ENCODE data around the gene ELF1. TPM values are rescaled to one million over a fixed set of nuclear protein-coding genes. Genes with fewer than 3 reads are reported as not detected.

ELF1 gene
- polyA plus RNA-seq, 1 of the 3 experiments (the other 2 are of a cell fraction) = 11.1 TPM

- peaks cover 9 to 15% of the 10 kb centered on the region in 2 experiments for H3K36me3 ChIP-seq (replicated peaks in 1 of 2; ENCODE audit: control insufficient read depth in 1 of 2, insufficient read depth in 2 of 2, low read length in 1 of 2)
- ChIA-PET CTCF (interaction anchor here (1.0 to 3.3 kb wide), 5 partner anchors 15 to 282 kb away, joined by 4 to 14 read pairs (median 4); partner anchors contain the start of gene SLC25A15), POLR2A (interaction anchor here (0.6 to 2.8 kb wide), 3 partner anchors 10 to 269 kb away, joined by 3 to 7 read pairs (median 3); no protein-coding TSS in a partner anchor)
- peaks cover 29% of the 10 kb centered on the region for H3F3A ChIP-seq (replicated peaks; ENCODE audit: insufficient read depth)
- peak; percentile 23 for DNase-seq
- peak overlapping the region; percentile 72 for H2AFZ ChIP-seq (ENCODE audit: low read depth)
- no peaks in the 10 kb centered on the region for H3K9me3 ChIP-seq
- peak overlapping the region; percentile 97 for H3K9ac ChIP-seq
- 2% methylated on average over 15 of the region's 15 CpGs for WGBS (ENCODE audit: low lambda C conversion rate)
- peak overlapping the region; percentile 96 to 99 for H3K27ac ChIP-seq (ENCODE audit: low read depth in 2 of 2, low read length in 1 of 2)
- H4K20me1 ChIP-seq (ENCODE audit: insufficient read depth) = peaks cover 5% of the 10 kb centered on the region
- peak overlapping the region; percentile 84 for H3K4me2 ChIP-seq
- H3K27me3 ChIP-seq (ENCODE audit: insufficient read depth) = no peaks in the 10 kb centered on the region
- no peaks in the 10 kb centered on the region for H3K9me2 ChIP-seq
- TF ChIP-seq TCF12 (IDR thresholded peaks at IDR 0.05) (0 out of 2 replicates have a peak, but pooled peaks have one; percentile 4), ELF1 (IDR thresholded peaks at IDR 0.05) (no peak)
- peak overlapping the region; percentile 88 to 91 for H3K4me3 ChIP-seq (ENCODE audit: low read depth in 2 of 2, low read length in 1 of 2)
- peaks cover 79% of the 10 kb centered on the region for H3K79me2 ChIP-seq (ENCODE audit: insufficient read depth)
- peaks cover 8 to 12% of the 10 kb centered on the region in 2 experiments; a peak in 3 of 4 replicates for H3K4me1 ChIP-seq (ENCODE audit: control insufficient read depth in 1 of 2, insufficient read depth in 2 of 2, low read depth in 1 of 2, low read length in 1 of 2)
These were observed 40.5 kb upstream of the ELF1 start for GRCh38 chr13:41059456-41060081.

GRCh38 chr13:41058295-41059070, 39.4 kb upstream of the ELF1 start:
- no peak for DNase-seq
- Histone ChIP-seq H3K27ac (ENCODE audit: low read depth in 2 of 2, low read length in 1 of 2) (peak overlapping the region; percentile 96 to 99; a peak in 3 of 4 replicates), H3K4me1 (ENCODE audit: control insufficient read depth in 1 of 2, insufficient read depth in 2 of 2, low read depth in 1 of 2, low read length in 1 of 2) (peaks cover 0 to 12% of the 10 kb centered on the region in 2 experiments; a peak in 2 of 4 replicates), H3K4me3 (ENCODE audit: low read depth in 2 of 2, low read length in 1 of 2) (peak overlapping the region; percentile 88 to 91; a peak in 3 of 4 replicates), H4K20me1 (ENCODE audit: insufficient read depth) (peaks cover 11% of the 10 kb centered on the region), H3K9ac (peak overlapping the region; percentile 97; the same call in 1 of the 2 replicates), H3K27me3 (ENCODE audit: insufficient read depth) (no peaks in the 10 kb centered on the region), H3K79me2 (ENCODE audit: insufficient read depth) (peaks cover 79% of the 10 kb centered on the region), H3F3A (replicated peaks; ENCODE audit: insufficient read depth) (peaks cover 36% of the 10 kb centered on the region), H3K36me3 (replicated peaks in 1 of 2; ENCODE audit: control insufficient read depth in 1 of 2, insufficient read depth in 2 of 2, low read length in 1 of 2) (peaks cover 5 to 6% of the 10 kb centered on the region in 2 experiments), H3K9me2 (no peaks in the 10 kb centered on the region), H3K9me3 (no peaks in the 10 kb centered on the region), H3K4me2 (peak overlapping the region; percentile 84), H2AFZ (ENCODE audit: low read depth) (no peak overlapping the region; the same call in 1 of the 2 replicates)
- 91% methylated on average over 18 of the region's 18 CpGs for WGBS (ENCODE audit: low lambda C conversion rate)
- ChIA-PET CTCF (interaction anchor here (1.7 to 3.3 kb wide), 2 partner anchors 16 to 269 kb away, joined by 4 to 14 read pairs; partner anchors contain the start of gene SLC25A15), POLR2A (no interaction called here)
- TF ChIP-seq CTCF (IDR thresholded peaks at IDR 0.05) (no peak), TCF12 (IDR thresholded peaks at IDR 0.05) (no peak), USF2 (IDR thresholded peaks at IDR 0.05; ENCODE audit: borderline replicate concordance, low read depth, low read length) (no peak), MXI1 (IDR thresholded peaks at IDR 0.05; ENCODE audit: low read depth, low read length) (no peak), ELF1 (IDR thresholded peaks at IDR 0.05) (no peak), EP300 (IDR thresholded peaks at IDR 0.05; ENCODE audit: borderline replicate concordance in 1 of 2, low read depth in 1 of 2, low read length in 1 of 2) (no peak), FOXM1 (IDR thresholded peaks at IDR 0.05; ENCODE audit: low read depth) (no peak), POLR2AphosphoS5 (IDR thresholded peaks at IDR 0.05; ENCODE audit: low read depth, low read length) (no peak), TAF1 (IDR thresholded peaks at IDR 0.05; ENCODE audit: borderline replicate concordance, low read depth, low read length) (no peak), ZBTB33 (IDR thresholded peaks at IDR 0.05; ENCODE audit: borderline replicate concordance, low read depth) (no peak), SMC3 (IDR thresholded peaks at IDR 0.05; ENCODE audit: low read depth, low read length) (no peak), NRF1 (IDR thresholded peaks at IDR 0.05; ENCODE audit: low read depth, low read length) (no peak), MEF2A (IDR thresholded peaks at IDR 0.05; ENCODE audit: borderline replicate concordance, low read depth) (no peak), GATA2 (CRISPR knock-in tag; IDR thresholded peaks at IDR 0.05) (no peak), RXRA (IDR thresholded peaks at IDR 0.05; ENCODE audit: borderline replicate concordance, low read depth) (no peak), FOXJ3 (CRISPR knock-in tag; IDR thresholded peaks at IDR 0.05) (no peak)

Data from SK-N-SH (cell line).